Ectodermal cell (in vitro differentiated cells): ENCODE measurements around the gene ZNF367.

Source experiments
- H3K27ac ChIP-seq: 2 replicates; pipeline ENCODE4 v1.7.0; 2013; ENCODE audit warnings: mild to moderate bottlenecking, low read depth, low read length; ENCODE audit not compliant: insufficient read depth, poor library complexity, severe bottlenecking
- H3K27me3 ChIP-seq: 2 replicates; pipeline ENCODE4 v1.7.0; 2013; ENCODE audit warnings: mild to moderate bottlenecking, low read length; ENCODE audit not compliant: insufficient read depth, control insufficient read depth, poor library complexity, severe bottlenecking
- H3K36me3 ChIP-seq: one replicate; pipeline ENCODE4 v1.7.0; 2013; ENCODE audit warnings: low read length; ENCODE audit not compliant: control insufficient read depth, insufficient read depth
- H3K4me1 ChIP-seq: one replicate; pipeline ENCODE4 v1.7.0; 2013; ENCODE audit warnings: low read length; ENCODE audit not compliant: control insufficient read depth, insufficient read depth
- H3K4me3 ChIP-seq: 2 replicates; pipeline ENCODE4 v1.7.0; 2013; ENCODE audit warnings: low read depth, low read length, control low read depth; ENCODE audit not compliant: insufficient read depth
- H3K9me3 ChIP-seq: 2 replicates; pipeline ENCODE4 v1.7.0; 2013; ENCODE audit warnings: mild to moderate bottlenecking, low read length, moderate library complexity; ENCODE audit not compliant: control insufficient read depth
- WGBS, 2 experiments: methylation state at CpG; one replicate each; pipeline ENCODE4 v1.1.7; 2013; ENCODE audit warnings: missing lambda C conversion rate in 2 of 2; 5-methylcytosine and 5-hydroxymethylcytosine counted together

The ZNF367 gene

GRCh38 chr9:96342571-96343245 is 75.5 kb downstream of the ZNF367 start:
- no peaks in the 10 kb centered on the region for H3K27me3 ChIP-seq
- no peaks in the 10 kb centered on the region for H3K36me3 ChIP-seq
- peaks cover 11% of the 10 kb centered on the region for H3K4me1 ChIP-seq
- 90 to 92% methylated on average over 20 of the region's 20 CpGs for WGBS, 2 experiments
- H3K4me3 ChIP-seq = no peak overlapping the region
- H3K9me3 ChIP-seq = no peaks in the 10 kb centered on the region
- H3K27ac ChIP-seq = no peak overlapping the region

GRCh38 chr9:96340707-96341106 is 77.5 kb downstream of the ZNF367 start:
- H3K27me3 ChIP-seq = no peaks in the 10 kb centered on the region
- H3K4me1 ChIP-seq = peaks cover 11% of the 10 kb centered on the region
- H3K4me3 ChIP-seq = no peak overlapping the region
- H3K9me3 ChIP-seq = no peaks in the 10 kb centered on the region
- H3K27ac ChIP-seq = no peak overlapping the region
- H3K36me3 ChIP-seq = no peaks in the 10 kb centered on the region
- 94 to 96% methylated on average over 3 of the region's 3 CpGs for WGBS, 2 experiments

DNA sequence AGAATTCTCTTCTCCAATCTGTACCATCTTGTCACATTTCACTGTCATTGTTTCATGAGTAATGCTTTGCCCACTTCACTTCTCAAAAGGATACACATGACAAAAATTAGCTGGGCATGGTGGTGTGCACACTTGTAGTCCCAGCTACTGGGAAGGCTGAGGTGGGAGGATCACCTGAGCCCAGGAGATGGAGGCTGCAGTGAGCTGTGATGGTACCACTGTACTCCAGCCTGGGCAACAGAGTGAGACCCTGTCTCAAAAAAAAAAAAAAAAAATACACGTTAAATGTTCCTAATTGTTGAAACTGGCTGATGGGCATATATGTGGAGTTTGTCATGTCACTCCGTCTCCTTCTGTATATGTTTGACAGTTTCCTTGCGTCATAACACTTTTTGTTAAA is 79.9 kb downstream of the ZNF367 start:
- Histone ChIP-seq H3K4me3 (no peak overlapping the region), H3K4me1 (peaks cover 5% of the 10 kb centered on the region), H3K27ac (no peak overlapping the region), H3K27me3 (no peaks in the 10 kb centered on the region), H3K36me3 (no peaks in the 10 kb centered on the region), H3K9me3 (no peaks in the 10 kb centered on the region)
- WGBS, 2 experiments = 100% methylated on average over 3 of the region's 3 CpGs; no CpG with 5 or more reads in 1 of the 2 experiments
